Measurements from ENCODE around the gene FBXO36.
A peak's percentile ranks its signal among the peaks of the same experiment; 100 is the strongest.
"Not testable (repeated sequence)": the region's sequence is repeated elsewhere in the genome, so short reads cannot be mapped to it uniquely, and the experiment has no call there.

FBXO36 gene, protein sequence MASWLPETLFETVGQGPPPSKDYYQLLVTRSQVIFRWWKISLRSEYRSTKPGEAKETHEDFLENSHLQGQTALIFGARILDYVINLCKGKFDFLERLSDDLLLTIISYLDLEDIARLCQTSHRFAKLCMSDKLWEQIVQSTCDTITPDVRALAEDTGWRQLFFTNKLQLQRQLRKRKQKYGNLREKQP

DNA sequence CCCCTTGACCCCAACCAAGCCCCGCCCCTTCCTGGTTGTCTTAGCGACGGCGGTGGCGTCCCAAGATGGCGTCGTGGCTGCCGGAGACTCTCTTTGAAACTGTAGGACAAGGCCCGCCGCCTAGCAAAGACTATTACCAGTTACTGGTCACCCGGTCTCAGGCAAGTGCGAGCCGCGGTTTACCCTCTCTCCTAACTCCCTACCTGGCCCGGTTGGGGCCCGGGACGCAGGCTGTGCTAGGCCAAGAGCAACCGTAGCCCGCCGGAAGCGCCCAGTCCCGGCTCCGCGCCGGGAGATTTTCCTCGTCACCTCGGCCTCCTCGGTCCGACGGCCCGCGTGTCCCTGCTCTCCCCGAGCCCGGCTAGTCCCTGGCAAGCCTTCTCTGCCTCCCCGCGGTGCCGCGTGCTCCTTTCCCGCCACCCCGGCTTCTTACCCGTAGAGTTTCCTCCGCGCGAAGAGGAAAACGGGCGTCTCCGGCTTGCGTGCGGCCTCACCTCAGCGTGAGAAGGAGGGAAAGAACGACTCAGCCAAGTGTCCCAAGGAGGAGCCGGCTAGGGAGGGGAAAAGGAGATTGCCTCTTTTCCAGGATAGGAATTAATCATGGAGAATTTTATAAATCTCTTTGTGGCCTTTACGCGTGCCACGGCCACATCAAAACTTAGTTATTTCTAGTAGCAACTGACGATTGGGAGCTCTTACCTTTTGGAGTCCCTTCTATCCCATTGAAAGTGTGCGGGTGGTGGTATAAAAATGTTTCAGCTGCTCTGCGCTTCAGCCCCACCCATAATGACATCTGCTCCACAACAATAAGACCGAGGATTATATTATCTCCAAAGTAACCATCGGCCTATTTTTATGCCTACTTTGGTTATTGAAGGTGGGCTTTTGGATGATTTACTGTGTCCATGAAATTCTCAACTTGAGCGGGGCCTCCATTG, at the start of gene FBXO36:
Gene FBXO36 (plus strand): TSS at position 55 of the 938 bp plus-strand sequence. CDS start 11 bp downstream, at position 66.
- FAIRE-seq, result no peak
- DNase-seq (ENCODE audit: insufficient read length, low spot score), result peak; percentile 61

GRCh38 chr2:229873123-229873581, 49.2 kb upstream of the FBXO36 start:
- no peak for DNase-seq (ENCODE audit: insufficient read length, low spot score)
- no peak for FAIRE-seq

DNA sequence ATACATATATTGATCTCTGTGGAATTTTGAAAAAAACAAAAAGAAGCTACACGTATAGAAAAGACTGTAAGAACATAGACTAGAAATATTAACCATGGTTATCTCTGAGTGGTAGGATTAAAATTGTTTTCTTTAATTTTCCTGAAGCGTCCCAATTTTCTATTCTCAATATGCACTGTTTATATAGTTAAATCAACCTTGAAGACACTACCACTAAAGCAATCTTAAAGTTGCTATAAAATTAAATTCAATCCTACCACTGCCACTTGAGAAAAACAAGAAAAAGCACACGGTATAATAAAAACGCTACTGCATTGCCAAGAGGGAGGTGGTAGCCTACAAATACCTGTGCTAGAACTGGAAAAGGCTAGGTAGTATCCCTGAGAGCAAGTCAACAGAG, 47.7 kb upstream of the FBXO36 start:
- DNase-seq (ENCODE audit: insufficient read length, low spot score) (no peak), FAIRE-seq (no peak)

GRCh38 chr2:229875549-229875948, 46.8 kb upstream of the FBXO36 start:
- FAIRE-seq (no peak), DNase-seq (ENCODE audit: insufficient read length, low spot score) (no peak)

GRCh38 chr2:229879191-229879950, 42.9 kb upstream of the FBXO36 start:
- DNase-seq (ENCODE audit: insufficient read length, low spot score) (no peak), FAIRE-seq (no peak)

DNA sequence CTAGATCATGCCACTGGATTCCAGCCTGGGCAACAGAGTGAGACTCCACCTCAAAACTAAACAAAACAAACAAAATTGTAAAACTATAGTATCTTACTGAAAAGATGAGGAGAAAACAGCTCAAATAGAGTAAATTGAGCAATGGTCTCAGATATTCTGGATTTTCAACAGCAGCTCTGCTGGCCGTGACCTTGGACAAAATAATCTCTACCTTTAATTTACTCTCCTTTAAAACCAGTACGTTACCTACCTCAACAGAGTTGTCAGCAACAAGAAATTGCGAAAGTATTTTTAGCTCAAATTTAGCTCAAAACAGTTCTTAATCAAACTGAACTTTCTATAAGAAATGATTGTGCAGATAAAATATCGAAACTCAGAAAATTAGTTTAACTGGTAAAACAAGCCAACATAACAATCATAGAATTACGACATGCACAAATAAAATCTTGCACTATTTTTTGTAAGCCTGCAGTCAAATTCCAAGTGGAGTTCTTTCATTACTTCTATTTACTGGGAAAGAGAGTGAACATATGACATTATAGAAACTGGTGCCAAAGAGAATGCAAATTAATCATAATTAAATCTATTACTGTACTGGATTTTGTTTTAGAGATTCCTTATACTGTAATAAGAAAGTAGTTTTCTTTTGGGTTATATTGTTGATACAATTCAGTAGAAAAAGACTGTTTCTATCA, 41.3 kb upstream of the FBXO36 start:
- FAIRE-seq, result no peak

GRCh38 chr2:229882583-229882982, 39.7 kb upstream of the FBXO36 start:
- peak; percentile 40 for FAIRE-seq
- DNase-seq (ENCODE audit: insufficient read length, low spot score), result no peak

More for the DNA sequence above, 41.3 kb upstream of the FBXO36 start:
- DNase-seq (ENCODE audit: insufficient read length, low spot score), result no peak

- no peak for FAIRE-seq
- DNase-seq (ENCODE audit: insufficient read length, low spot score), result no peak
Measured at GRCh38 chr2:229884775-229885699, 37.3 kb upstream of the FBXO36 start.

DNA sequence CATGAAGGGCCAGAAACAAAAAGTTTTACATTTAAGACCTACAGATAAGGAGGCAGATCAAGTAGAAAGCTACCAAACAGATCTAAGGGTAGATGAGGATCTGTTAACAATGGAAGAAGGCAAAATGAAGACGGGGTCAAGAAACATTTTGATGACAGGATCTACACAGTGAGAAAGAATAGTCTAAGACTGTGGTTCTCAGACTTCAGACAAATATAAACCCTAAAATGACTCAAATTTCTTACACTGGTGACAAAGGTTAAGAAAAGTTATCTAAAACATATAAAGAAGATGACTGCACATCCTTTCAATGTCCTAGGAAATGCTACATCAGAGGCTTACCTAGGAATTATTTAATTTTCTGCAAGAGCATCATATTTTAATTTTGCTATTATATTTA, 34.9 kb upstream of the FBXO36 start:
- DNase-seq (ENCODE audit: insufficient read length, low spot score) (no peak), FAIRE-seq (no peak)

- DNase-seq (ENCODE audit: insufficient read length, low spot score), result no peak
- FAIRE-seq, result no peak
Measured at GRCh38 chr2:229888031-229888430, 34.3 kb upstream of the FBXO36 start.

DNA sequence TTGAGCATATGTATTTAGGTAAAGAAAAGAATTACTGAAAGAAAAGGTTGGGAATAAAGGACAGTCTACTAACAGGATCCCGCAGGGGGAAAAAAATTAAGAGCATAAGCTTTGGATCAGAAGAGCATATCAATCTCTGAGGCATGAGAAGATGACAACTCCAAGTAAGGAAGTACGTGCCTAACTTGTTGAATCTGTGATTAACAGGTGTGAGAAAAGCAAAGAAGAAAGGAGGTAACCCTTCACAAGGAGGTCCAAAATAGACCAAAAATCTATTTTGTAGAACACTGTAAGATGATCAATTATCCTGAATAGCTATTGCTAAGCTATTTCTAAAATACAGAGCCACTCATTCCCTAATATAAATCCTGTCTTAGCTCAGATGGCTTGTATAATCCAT, 33.3 kb upstream of the FBXO36 start:
- no peak for DNase-seq (ENCODE audit: insufficient read length, low spot score)
- no peak for FAIRE-seq

GRCh38 chr2:229896857-229897256, 25.4 kb upstream of the FBXO36 start:
- DNase-seq (ENCODE audit: insufficient read length, low spot score) (no peak), FAIRE-seq (no peak)

GRCh38 chr2:229899604-229900003, 22.7 kb upstream of the FBXO36 start:
- DNase-seq (ENCODE audit: insufficient read length, low spot score) (no peak), FAIRE-seq (no peak)

GRCh38 chr2:229900012-229900411, 22.3 kb upstream of the FBXO36 start:
- no peak for FAIRE-seq

GRCh38 chr2:229900514-229900913, 21.8 kb upstream of the FBXO36 start:
- not testable (repeated sequence) for DNase-seq (ENCODE audit: insufficient read length, low spot score); FAIRE-seq

More at GRCh38 chr2:229900012-229900411, 22.3 kb upstream of the FBXO36 start:
- no peak for DNase-seq (ENCODE audit: insufficient read length, low spot score)

DNA sequence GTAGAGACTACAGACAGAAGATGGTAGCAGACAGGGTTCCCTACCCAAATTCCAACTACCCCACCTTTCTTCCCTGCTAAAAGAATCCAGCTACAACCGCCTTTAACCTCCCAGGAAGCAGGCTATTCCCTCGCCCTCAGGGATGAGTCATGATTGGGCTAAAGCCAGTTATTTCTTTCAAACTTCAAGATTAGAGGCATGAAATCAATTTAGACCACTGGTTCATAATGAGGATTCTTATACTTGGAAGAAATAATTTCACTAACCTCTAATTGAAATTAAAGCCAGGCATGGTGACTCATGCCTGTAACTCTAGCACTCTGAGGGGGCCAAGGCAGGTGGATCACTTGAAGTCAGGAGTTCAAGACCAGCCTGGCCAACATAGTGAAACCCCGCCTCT, 20.5 kb upstream of the FBXO36 start:
- FAIRE-seq, result no peak
- DNase-seq (ENCODE audit: insufficient read length, low spot score), result peak; percentile 48

- FAIRE-seq, result no peak
- DNase-seq (ENCODE audit: insufficient read length, low spot score), result no peak
Measured at GRCh38 chr2:229903037-229903436, 19.3 kb upstream of the FBXO36 start.

DNA sequence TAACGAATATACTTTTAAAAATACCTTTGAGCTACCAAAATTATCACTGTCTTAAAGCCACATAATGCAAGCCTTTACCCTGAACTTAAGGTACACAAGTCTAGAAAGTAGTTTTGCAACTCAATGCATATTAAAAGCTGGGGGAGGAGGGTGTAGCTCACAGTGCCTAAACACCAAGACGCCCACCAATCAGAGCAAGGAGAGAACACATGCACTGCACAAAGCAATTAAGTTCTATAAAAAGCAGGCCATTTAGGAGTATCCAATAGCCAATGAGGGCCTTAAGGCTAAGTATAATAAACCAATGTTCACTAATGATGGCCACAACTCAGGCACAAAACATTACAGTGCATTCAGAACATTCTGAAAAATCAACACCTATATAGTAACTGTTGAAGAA, 16.7 kb upstream of the FBXO36 start:
- no peak for DNase-seq (ENCODE audit: insufficient read length, low spot score)
- no peak for FAIRE-seq

- FAIRE-seq, result no peak
- no peak for DNase-seq (ENCODE audit: insufficient read length, low spot score)
Measured at GRCh38 chr2:229909090-229909489, 13.2 kb upstream of the FBXO36 start.
